Naive thymus-derived CD4-positive, alpha-beta T cell (primary cell): Measurements from ENCODE around the gene RIPOR3. TPM values are rescaled to one million over a fixed set of nuclear protein-coding genes. Genes with fewer than 3 reads are reported as not detected.
"Not testable (repeated sequence)": the region's sequence is repeated elsewhere in the genome, so short reads cannot be mapped to it uniquely, and the experiment has no call there.

Experiments used
- ATAC-seq: fragments of 150-1000 bp; cut with Tn5 transposase; 2 replicates; pipeline ENCODE4 v1.10.0; 2021; ENCODE audit warnings: mild to moderate bottlenecking, moderate library complexity
- CTCF ChIA-PET: fragments of 350-600 bp; sonication (Branson Sonifier 250); formaldehyde crosslinking; loops from one replicate; lab custom pipeline; 2021; ENCODE audit warnings: antibody characterized with exemption; lab: Charles Lee
- POLR2A ChIA-PET: fragments of 350-600 bp; sonication (Branson Sonifier 250); formaldehyde crosslinking; loops from one replicate; lab custom pipeline; 2021; ENCODE audit warnings: antibody characterized with exemption, inconsistent platforms; lab: Charles Lee
- DNase-seq, 9 donors: peaks; one replicate each; pipeline versions ENCODE4 v3.0.0 to v3.0.0-alpha.2; 2020 to 2022; ENCODE audit warnings: mixed read lengths in 1 of 9
- H3K27ac ChIP-seq: one replicate; pipeline ENCODE4 v1.7.0; 2013; ENCODE audit warnings: mild to moderate bottlenecking, low read depth, low read length, moderate library complexity
- H3K27me3 ChIP-seq, 2 donors: one replicate each; pipeline ENCODE4 v1.7.0; 2013; ENCODE audit warnings: low read length in 2 of 2, mild to moderate bottlenecking in 2 of 2, moderate library complexity in 2 of 2; ENCODE audit not compliant: control insufficient read depth in 2 of 2, insufficient read depth in 2 of 2
- H3K36me3 ChIP-seq, 3 experiments: 1 replicate in 2 of 3; 2 replicates in 1 of 3; pipeline ENCODE4 v1.7.0; 2013; ENCODE audit warnings: low read length in 3 of 3, mild to moderate bottlenecking in 3 of 3, moderate library complexity in 1 of 3; ENCODE audit not compliant: insufficient read depth in 3 of 3, control insufficient read depth in 2 of 3
- H3K4me1 ChIP-seq, 2 donors: one replicate each; pipeline ENCODE4 v1.7.0; 2013; ENCODE audit warnings: low read length in 2 of 2, mild to moderate bottlenecking in 2 of 2, moderate library complexity in 1 of 2; ENCODE audit not compliant: control insufficient read depth in 2 of 2, insufficient read depth in 2 of 2
- H3K4me3 ChIP-seq: 2 replicates; pipeline ENCODE4 v1.7.0; 2013; ENCODE audit warnings: mild to moderate bottlenecking, low read length
- H3K9me3 ChIP-seq, 3 experiments: 1 replicate in 2 of 3; 2 replicates in 1 of 3; pipeline ENCODE4 v1.7.0; 2013; ENCODE audit warnings: low read length in 3 of 3; ENCODE audit not compliant: control insufficient read depth in 2 of 3
- H3K27ac Mint-ChIP-seq, 9 donors: one replicate each; pipeline ENCODE4 v1.8.0; 2020 to 2022; ENCODE audit warnings: mixed read lengths in 9 of 9, mild to moderate bottlenecking in 8 of 9, moderate library complexity in 5 of 9, inconsistent platforms in 2 of 9
- H3K27me3 Mint-ChIP-seq, 5 donors: one replicate each; pipeline ENCODE4 v1.8.0; 2021 to 2022; ENCODE audit warnings: mixed read lengths in 5 of 5, mild to moderate bottlenecking in 1 of 5
- H3K36me3 Mint-ChIP-seq, 5 donors: one replicate each; pipeline ENCODE4 v1.8.0; 2020 to 2022; ENCODE audit warnings: mixed read lengths in 5 of 5, mild to moderate bottlenecking in 3 of 5, inconsistent platforms in 1 of 5
- H3K4me1 Mint-ChIP-seq, 7 donors: one replicate each; pipeline ENCODE4 v1.8.0; 2020 to 2022; ENCODE audit warnings: mixed read lengths in 7 of 7, mild to moderate bottlenecking in 3 of 7, inconsistent platforms in 1 of 7
- H3K4me3 Mint-ChIP-seq, 10 donors: one replicate each; pipeline ENCODE4 v1.8.0; 2020 to 2022; ENCODE audit warnings: mild to moderate bottlenecking in 10 of 10, mixed read lengths in 10 of 10, moderate library complexity in 6 of 10, inconsistent platforms in 2 of 10
- H3K9me3 Mint-ChIP-seq, 11 donors: one replicate each; pipeline ENCODE4 v1.8.0; 2020 to 2022; ENCODE audit warnings: mixed read lengths in 11 of 11, mild to moderate bottlenecking in 4 of 11, inconsistent platforms in 1 of 11, moderate library complexity in 1 of 11
- intact Hi-C, 2 donors: fragments of 100-400 bp; cut with micrococcal nuclease; formaldehyde crosslinking; loops; one replicate each; pipeline ENCODE4 v1.15.1; 2023
- polyA plus RNA-seq, 2 donors: library from polyadenylated mRNA; unstranded; fragments of 300-500 nt; fragmentation: Illumina TruSeq; gene quantifications; one replicate each; pipeline ENCODE4 v1.2.3, GENCODE V29; 2021
- total RNA-seq, 6 experiments: library from RNA in 5 of 6; stranded (reverse) in 5 of 6; gene quantifications; 1 replicate in 5 of 6; 2 replicates in 1 of 6; pipeline ENCODE4 v1.2.3 and lab custom pipeline; 2021 to 2026

RIPOR3 gene
- total and polyA plus RNA-seq, 7 experiments from 2014 or later: 0.27 to 1.7 (median 0.80) TPM; not detected in 3

- peaks cover 19 to 33% (median 27%) of the 10 kb centered on the region in 5 donors for H3K27me3 Mint-ChIP-seq
- H3K4me3 Mint-ChIP-seq, DNase-seq, H3K4me3 ChIP-seq, H3K27ac ChIP-seq, H3K27ac Mint-ChIP-seq, H3K9me3 Mint-ChIP-seq, ATAC-seq, H3K36me3 ChIP-seq, H3K4me1 ChIP-seq, H3K36me3 Mint-ChIP-seq, H3K9me3 ChIP-seq, intact Hi-C loops, H3K27me3 ChIP-seq, H3K4me1 Mint-ChIP-seq: not testable (repeated sequence)
- ChIA-PET POLR2A (interaction anchor here (0.5 kb wide), 1 partner anchor 16 kb away, joined by 4 read pairs; no protein-coding TSS in a partner anchor), CTCF (interaction anchor here (0.6 to 1.1 kb wide), 2 partner anchors 35 to 713 kb away, joined by 3 to 4 read pairs; no protein-coding TSS in a partner anchor)
These were observed 23.1 kb upstream of the RIPOR3 start for GRCh38 chr20:50714426-50714825.

- Histone ChIP-seq H3K4me1 (no peaks in the 10 kb centered on the region), H3K27me3 (no peaks in the 10 kb centered on the region), H3K9me3 (no peaks in the 10 kb centered on the region), H3K4me3 (no peak overlapping the region), H3K36me3 (no peaks in the 10 kb centered on the region), H3K27ac (no peak overlapping the region)
- DNase-seq (no peak), ATAC-seq (no peak)
- ChIA-PET POLR2A (interaction anchor here (0.5 kb wide), 1 partner anchor 15 kb away, joined by 4 read pairs; no protein-coding TSS in a partner anchor), CTCF (interaction anchor here (1.1 kb wide), 1 partner anchor 35 kb away, joined by 3 read pairs; no protein-coding TSS in a partner anchor)
- Mint-ChIP-seq H3K36me3 (peaks cover 0 to 5% (median 0%) of the 10 kb centered on the region in 5 donors), H3K4me1 (no peaks in the 10 kb centered on the region), H3K4me3 (no peak overlapping the region), H3K27ac (no peak overlapping the region), H3K27me3 (peaks cover 19 to 33% (median 27%) of the 10 kb centered on the region in 5 donors), H3K9me3 (no peaks in the 10 kb centered on the region)
- intact Hi-C loops: no loop called here
These were observed 22.3 kb upstream of the RIPOR3 start for GRCh38 chr20:50713657-50714101.

- Mint-ChIP-seq H3K27ac (no peak overlapping the region), H3K4me3 (no peak overlapping the region), H3K27me3 (peaks cover 19 to 29% (median 27%) of the 10 kb centered on the region in 5 donors), H3K9me3 (no peaks in the 10 kb centered on the region), H3K4me1 (no peaks in the 10 kb centered on the region), H3K36me3 (peaks cover 0 to 5% (median 0%) of the 10 kb centered on the region in 5 donors)
- ChIA-PET CTCF (interaction anchor here (1.1 kb wide), 1 partner anchor 36 kb away, joined by 3 read pairs; no protein-coding TSS in a partner anchor), POLR2A (no interaction called here)
- Histone ChIP-seq H3K9me3 (no peaks in the 10 kb centered on the region), H3K4me1 (no peaks in the 10 kb centered on the region), H3K36me3 (no peaks in the 10 kb centered on the region), H3K27me3 (no peaks in the 10 kb centered on the region), H3K27ac (no peak overlapping the region), H3K4me3 (no peak overlapping the region)
- DNase-seq (no peak), ATAC-seq (no peak)
- intact Hi-C loops: no loop called here
These were observed 21.7 kb upstream of the RIPOR3 start for GRCh38 chr20:50712771-50713656.

GRCh38 chr20:50711113-50711825 is 19.9 kb upstream of the RIPOR3 start:
- Mint-ChIP-seq H3K9me3 (no peaks in the 10 kb centered on the region), H3K27me3 (peaks cover 19 to 30% (median 27%) of the 10 kb centered on the region in 5 donors), H3K4me1 (no peaks in the 10 kb centered on the region), H3K4me3 (no peak overlapping the region), H3K27ac (no peak overlapping the region), H3K36me3 (peaks cover 0 to 5% (median 0%) of the 10 kb centered on the region in 5 donors)
- no peak for ATAC-seq
- intact Hi-C loops: no loop called here
- Histone ChIP-seq H3K27me3 (no peaks in the 10 kb centered on the region), H3K4me3 (no peak overlapping the region), H3K27ac (no peak overlapping the region), H3K36me3 (no peaks in the 10 kb centered on the region), H3K4me1 (no peaks in the 10 kb centered on the region), H3K9me3 (no peaks in the 10 kb centered on the region)
- DNase-seq: no peak
- ChIA-PET CTCF (interaction anchor here (0.7 kb wide), 1 partner anchor 41 kb away, joined by 3 read pairs; no protein-coding TSS in a partner anchor), POLR2A (no interaction called here)

GRCh38 chr20:50710492-50711063 is 19.2 kb upstream of the RIPOR3 start:
- POLR2A ChIA-PET: no interaction called here
- Mint-ChIP-seq H3K36me3 (peaks cover 0 to 5% (median 0%) of the 10 kb centered on the region in 5 donors), H3K27me3 (peaks cover 19 to 30% (median 27%) of the 10 kb centered on the region in 5 donors), H3K9me3 (no peaks in the 10 kb centered on the region), H3K4me1 (no peaks in the 10 kb centered on the region), H3K27ac (no peak overlapping the region), H3K4me3 (no peak overlapping the region)
- Histone ChIP-seq H3K27ac (no peak overlapping the region), H3K4me3 (no peak overlapping the region), H3K27me3 (no peaks in the 10 kb centered on the region), H3K36me3 (no peaks in the 10 kb centered on the region), H3K9me3 (no peaks in the 10 kb centered on the region), H3K4me1 (no peaks in the 10 kb centered on the region)
- intact Hi-C loops: no loop called here
- no peak for DNase-seq
- ATAC-seq: no peak
- CTCF ChIA-PET: no interaction called here

- no peak overlapping the region for H3K27ac ChIP-seq
- Mint-ChIP-seq H3K27ac (no peak overlapping the region), H3K27me3 (peaks cover 19 to 29% (median 27%) of the 10 kb centered on the region in 5 donors), H3K4me3 (no peak overlapping the region), H3K4me1 (peaks cover 0 to 3% (median 0%) of the 10 kb centered on the region in 7 donors), H3K36me3 (peaks cover 0 to 5% (median 0%) of the 10 kb centered on the region in 5 donors), H3K9me3 (no peaks in the 10 kb centered on the region)
- DNase-seq: no peak
- no peak overlapping the region for H3K4me3 ChIP-seq
- no peaks in the 10 kb centered on the region for H3K9me3 ChIP-seq
- no peak for ATAC-seq
- H3K4me1 ChIP-seq: no peaks in the 10 kb centered on the region
- intact Hi-C loops: no loop called here
- CTCF ChIA-PET: no interaction called here
- no peaks in the 10 kb centered on the region for H3K36me3 ChIP-seq
- H3K27me3 ChIP-seq: peaks cover 0 to 3% of the 10 kb centered on the region in 2 donors
- POLR2A ChIA-PET: no interaction called here
These were observed 18.3 kb upstream of the RIPOR3 start for GRCh38 chr20:50709636-50709973.
